Loucy (cell line): Measurements from ENCODE around the gene NAA38.

Source experiments
- H2AFZ ChIP-seq: fragments of 200-600 bp; sonication (generic); 2 replicates; pipeline ENCODE4 v1.6.0; 2016; ENCODE audit warnings: antibody characterized with exemption, mild to moderate bottlenecking, low read length, moderate library complexity
- H3F3A ChIP-seq: fragments of 200-600 bp; 2 replicates; pipeline ENCODE4 v1.6.0; 2016; ENCODE audit warnings: antibody characterized with exemption, low read depth, mild to moderate bottlenecking
- H3K27me3 ChIP-seq: fragments of 200-600 bp; sonication (generic); 2 replicates; pipeline ENCODE4 v1.6.1; 2014; ENCODE audit warnings: low read length, mild to moderate bottlenecking; ENCODE audit not compliant: insufficient read depth, poor library complexity, severe bottlenecking
- H3K36me3 ChIP-seq: fragments of 200-600 bp; sonication (generic); 2 replicates; pipeline ENCODE4 v1.6.1; 2016; ENCODE audit warnings: low read length; ENCODE audit not compliant: insufficient read depth
- H3K4me1 ChIP-seq: fragments of 200-600 bp; sonication (generic); 2 replicates; pipeline ENCODE4 v1.5.1; 2014; ENCODE audit warnings: low read length, mild to moderate bottlenecking; ENCODE audit not compliant: insufficient read depth, poor library complexity, severe bottlenecking
- H3K4me2 ChIP-seq: fragments of 200-600 bp; sonication (generic); 2 replicates; pipeline ENCODE4 v1.6.0; 2014; ENCODE audit warnings: antibody characterized with exemption, low read length, low read depth, mild to moderate bottlenecking; ENCODE audit not compliant: poor library complexity, severe bottlenecking
- H3K4me3 ChIP-seq: fragments of 200-600 bp; sonication (generic); 2 replicates; pipeline ENCODE4 v1.5.1; 2014; ENCODE audit warnings: low read length, mild to moderate bottlenecking, mixed read lengths; ENCODE audit not compliant: poor library complexity, severe bottlenecking
- H3K79me2 ChIP-seq: fragments of 200-600 bp; sonication (generic); 2 replicates; pipeline ENCODE4 v1.6.1; 2014; ENCODE audit warnings: low read length; ENCODE audit not compliant: insufficient read depth
- H3K9ac ChIP-seq: fragments of 200-600 bp; sonication (generic); 2 replicates; pipeline ENCODE4 v1.6.0; 2014; ENCODE audit warnings: mild to moderate bottlenecking, low read depth, low read length, moderate library complexity; ENCODE audit not compliant: poor library complexity, severe bottlenecking
- H3K9me2 ChIP-seq: fragments of 200-600 bp; sonication (generic); replicated peaks from 2 replicates; pipeline ENCODE4 v1.6.1; 2016; ENCODE audit warnings: low read depth, low read length, mixed read lengths
- H3K9me3 ChIP-seq: fragments of 200-600 bp; sonication (generic); 2 replicates; pipeline ENCODE4 v1.6.1; 2014; ENCODE audit warnings: mild to moderate bottlenecking, antibody characterized with exemption, low read length, low read depth; ENCODE audit not compliant: insufficient read depth
- H4K20me1 ChIP-seq: fragments of 200-600 bp; sonication (generic); 2 replicates; pipeline ENCODE4 v1.6.0; 2014; ENCODE audit warnings: antibody characterized with exemption, low read length, mild to moderate bottlenecking; ENCODE audit not compliant: insufficient read depth, poor library complexity, severe bottlenecking
- EZH2phosphoT487 ChIP-seq: fragments of 200-600 bp; IDR thresholded peaks from 2 replicates; pipeline ENCODE4 v1.6.1; 2018; ENCODE audit warnings: antibody characterized with exemption, mild to moderate bottlenecking, moderate library complexity, borderline replicate concordance
- TF ChIP-seq, protein P1 (sequence below): fragments of 200-600 bp; sonication (generic); conservative IDR thresholded peaks from 2 replicates; pipeline ENCODE4 v1.5.1; 2014; ENCODE audit warnings: mild to moderate bottlenecking, antibody characterized with exemption, low read length

The NAA38 gene

DNA sequence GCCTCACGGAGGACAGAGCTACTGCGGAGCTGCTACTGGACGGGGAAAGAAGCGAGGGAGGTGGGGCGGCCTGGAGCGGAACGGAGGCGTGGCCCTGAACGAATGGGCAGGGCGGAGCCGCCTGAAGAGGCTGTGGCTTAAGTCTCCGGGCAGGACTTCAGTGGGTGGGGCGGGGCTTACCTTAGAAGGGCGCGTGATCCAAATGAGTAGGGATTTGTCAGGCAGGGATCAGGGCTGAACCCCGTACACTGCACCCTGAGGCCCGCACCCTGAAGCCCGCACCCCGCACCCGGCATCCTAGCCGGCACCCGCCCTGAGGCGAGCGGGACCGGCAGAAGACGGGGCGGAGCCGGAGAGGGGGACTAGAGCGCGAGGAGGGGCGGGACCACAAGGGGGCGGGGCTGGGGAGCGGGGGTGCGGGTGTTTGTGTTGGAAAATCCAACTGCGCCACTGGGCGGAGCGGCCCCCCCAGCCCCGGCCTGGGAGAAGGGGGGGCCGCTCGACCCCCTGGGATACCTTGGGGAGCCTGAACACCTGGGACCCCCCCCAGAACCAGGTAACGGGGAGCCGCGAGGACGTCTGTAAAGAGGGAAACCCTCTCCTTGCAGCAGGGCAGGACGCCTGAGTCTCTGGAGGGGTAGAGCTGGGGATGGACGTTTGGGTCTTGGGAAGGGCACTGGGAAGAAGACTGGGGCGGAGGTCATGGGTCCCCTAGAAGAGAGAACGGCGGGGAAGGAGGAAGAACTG lies 23.4 kb downstream of the NAA38 start, which contains the start of gene KDM6B:
Gene KDM6B, plus strand, starts transcription at position 423 of the 747 bp plus-strand sequence. CDS start 11,338 bp downstream, outside the sequence.
- Histone ChIP-seq H4K20me1 (peaks cover 6% of the 10 kb centered on the region), H2AFZ (peak within 1 kb of the TSS; percentile 93), H3K79me2 (peaks cover 23% of the 10 kb centered on the region; the same call in 1 of the 2 replicates), H3K9me3 (no peaks in the 10 kb centered on the region), H3K36me3 (no peaks in the 10 kb centered on the region), H3K9ac (peak within 1 kb of the TSS; percentile 61), H3K4me1 (peaks cover 31% of the 10 kb centered on the region), H3K9me2 (no peaks in the 10 kb centered on the region), H3K4me3 (peak within 1 kb of the TSS; percentile 98), H3F3A (peaks cover 15% of the 10 kb centered on the region; the same call in 1 of the 2 replicates), H3K27me3 (no peaks in the 10 kb centered on the region), H3K4me2 (peak within 1 kb of the TSS; percentile 94)
- TF ChIP-seq, protein P1, sequence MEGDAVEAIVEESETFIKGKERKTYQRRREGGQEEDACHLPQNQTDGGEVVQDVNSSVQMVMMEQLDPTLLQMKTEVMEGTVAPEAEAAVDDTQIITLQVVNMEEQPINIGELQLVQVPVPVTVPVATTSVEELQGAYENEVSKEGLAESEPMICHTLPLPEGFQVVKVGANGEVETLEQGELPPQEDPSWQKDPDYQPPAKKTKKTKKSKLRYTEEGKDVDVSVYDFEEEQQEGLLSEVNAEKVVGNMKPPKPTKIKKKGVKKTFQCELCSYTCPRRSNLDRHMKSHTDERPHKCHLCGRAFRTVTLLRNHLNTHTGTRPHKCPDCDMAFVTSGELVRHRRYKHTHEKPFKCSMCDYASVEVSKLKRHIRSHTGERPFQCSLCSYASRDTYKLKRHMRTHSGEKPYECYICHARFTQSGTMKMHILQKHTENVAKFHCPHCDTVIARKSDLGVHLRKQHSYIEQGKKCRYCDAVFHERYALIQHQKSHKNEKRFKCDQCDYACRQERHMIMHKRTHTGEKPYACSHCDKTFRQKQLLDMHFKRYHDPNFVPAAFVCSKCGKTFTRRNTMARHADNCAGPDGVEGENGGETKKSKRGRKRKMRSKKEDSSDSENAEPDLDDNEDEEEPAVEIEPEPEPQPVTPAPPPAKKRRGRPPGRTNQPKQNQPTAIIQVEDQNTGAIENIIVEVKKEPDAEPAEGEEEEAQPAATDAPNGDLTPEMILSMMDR, result no peak
- TF ChIP-seq EZH2phosphoT487, result no peak

DNA sequence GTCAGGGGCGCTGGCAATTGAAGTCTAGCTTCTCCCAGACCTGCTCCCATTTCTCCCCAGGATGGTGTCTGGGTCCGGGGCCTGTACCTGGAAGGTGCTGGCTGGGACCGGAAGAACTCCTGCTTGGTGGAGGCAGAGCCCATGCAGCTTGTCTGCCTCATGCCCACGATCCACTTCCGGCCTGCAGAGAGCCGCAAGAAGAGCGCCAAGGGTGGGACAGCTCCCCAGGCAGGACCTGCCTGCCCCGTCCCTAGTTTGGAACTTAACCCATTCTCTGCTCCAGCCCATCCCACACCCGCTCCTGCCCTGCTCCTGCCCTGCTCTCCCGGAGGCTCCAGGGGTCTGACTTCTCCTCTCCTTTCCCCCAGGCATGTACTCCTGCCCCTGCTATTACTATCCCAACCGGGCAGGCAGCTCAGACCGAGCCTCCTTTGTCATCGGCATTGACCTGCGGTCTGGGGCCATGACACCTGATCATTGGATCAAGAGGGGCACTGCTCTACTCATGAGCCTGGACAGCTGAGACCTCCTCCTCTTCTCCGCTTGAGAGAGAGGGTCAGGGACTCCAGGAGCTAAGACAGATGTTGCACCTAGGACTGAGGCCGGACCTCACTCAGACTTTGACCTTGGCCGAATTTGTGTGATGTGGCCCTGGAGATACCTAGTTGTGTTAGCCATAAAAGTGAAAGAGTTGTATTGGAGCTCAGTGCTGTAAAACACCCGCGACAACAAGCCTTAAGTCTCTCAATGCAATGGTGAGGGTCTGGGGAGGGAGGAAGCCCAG lies 24.2 kb downstream of the NAA38 start:
- peak overlapping the region; percentile 94 for H3K4me2 ChIP-seq
- H3K9me2 ChIP-seq, result no peaks in the 10 kb centered on the region
- H3K79me2 ChIP-seq, result peaks cover 16% of the 10 kb centered on the region; the same call in 1 of the 2 replicates
- peaks cover 26% of the 10 kb centered on the region for H3K4me1 ChIP-seq
- H3K27me3 ChIP-seq, result no peaks in the 10 kb centered on the region
- H4K20me1 ChIP-seq, result no peaks in the 10 kb centered on the region
- peaks cover 15% of the 10 kb centered on the region; the same call in 1 of the 2 replicates for H3F3A ChIP-seq
- H3K9ac ChIP-seq, result peak overlapping the region; percentile 23
- H3K36me3 ChIP-seq, result no peaks in the 10 kb centered on the region
- peak overlapping the region; percentile 98 for H3K4me3 ChIP-seq
- no peak for TF ChIP-seq EZH2phosphoT487
- TF ChIP-seq, protein P1, result no peak
- no peaks in the 10 kb centered on the region for H3K9me3 ChIP-seq
- peak overlapping the region; percentile 50; the same call in 1 of the 2 replicates for H2AFZ ChIP-seq

DNA sequence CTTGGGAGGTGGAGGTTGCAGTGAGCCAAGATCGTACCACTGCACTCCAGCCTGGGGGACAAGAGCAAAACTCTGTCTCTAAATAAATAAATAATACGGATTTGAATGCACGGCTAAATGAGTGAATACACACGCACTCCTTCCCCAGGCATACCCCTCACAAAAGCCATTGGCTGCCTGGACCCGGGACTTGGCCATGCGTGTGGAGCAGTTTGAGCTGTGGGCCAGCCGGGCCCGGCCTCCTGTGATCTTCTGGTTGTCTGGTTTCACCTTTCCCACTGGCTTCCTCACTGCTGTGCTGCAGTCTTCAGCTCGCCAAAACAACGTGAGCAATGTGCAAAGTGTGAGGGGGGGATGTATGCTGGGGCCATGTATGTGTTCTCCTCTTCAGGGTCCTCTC lies 24.9 kb downstream of the NAA38 start:
- peaks cover 24% of the 10 kb centered on the region for H3K4me1 ChIP-seq
- no peaks in the 10 kb centered on the region for H3K36me3 ChIP-seq
- H3K9me2 ChIP-seq, result no peaks in the 10 kb centered on the region
- H3K27me3 ChIP-seq, result no peaks in the 10 kb centered on the region
- H3K79me2 ChIP-seq, result peaks cover 10% of the 10 kb centered on the region; the same call in 1 of the 2 replicates
- H3K9ac ChIP-seq, result no peak overlapping the region
- no peak overlapping the region for H3K4me3 ChIP-seq
- H2AFZ ChIP-seq, result no peak overlapping the region
- H4K20me1 ChIP-seq, result no peaks in the 10 kb centered on the region
- no peak for TF ChIP-seq EZH2phosphoT487
- TF ChIP-seq, protein P1, result no peak
- H3F3A ChIP-seq, result peaks cover 15% of the 10 kb centered on the region; the same call in 1 of the 2 replicates
- no peaks in the 10 kb centered on the region for H3K9me3 ChIP-seq
- H3K4me2 ChIP-seq, result no peak overlapping the region
